Measurements from ENCODE around the gene CAMK2A.
"Not testable (repeated sequence)": the region's sequence is repeated elsewhere in the genome, so short reads cannot be mapped to it uniquely, and the experiment has no call there.

Gene CAMK2A

DNA sequence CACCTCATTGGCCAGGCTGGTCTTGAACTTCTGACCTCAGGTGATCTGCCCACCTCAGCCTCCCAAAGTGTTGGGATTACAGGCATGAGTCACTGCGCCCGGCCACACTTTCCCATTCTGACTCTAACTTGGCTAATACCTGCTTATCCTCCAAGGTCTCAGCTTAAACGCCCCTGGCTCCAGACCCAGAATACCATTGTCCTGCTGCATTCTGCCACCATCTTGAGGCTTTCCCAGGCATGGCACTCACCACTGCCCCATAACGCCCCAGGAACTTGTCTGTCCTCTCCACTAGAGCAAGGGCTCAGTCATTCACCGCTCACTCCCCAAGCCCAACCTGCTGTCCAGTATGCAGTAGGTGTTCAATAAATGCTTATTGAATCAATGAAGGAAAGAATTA lies 39.8 kb downstream of the CAMK2A start:
- DNase-seq: no peak

DNA sequence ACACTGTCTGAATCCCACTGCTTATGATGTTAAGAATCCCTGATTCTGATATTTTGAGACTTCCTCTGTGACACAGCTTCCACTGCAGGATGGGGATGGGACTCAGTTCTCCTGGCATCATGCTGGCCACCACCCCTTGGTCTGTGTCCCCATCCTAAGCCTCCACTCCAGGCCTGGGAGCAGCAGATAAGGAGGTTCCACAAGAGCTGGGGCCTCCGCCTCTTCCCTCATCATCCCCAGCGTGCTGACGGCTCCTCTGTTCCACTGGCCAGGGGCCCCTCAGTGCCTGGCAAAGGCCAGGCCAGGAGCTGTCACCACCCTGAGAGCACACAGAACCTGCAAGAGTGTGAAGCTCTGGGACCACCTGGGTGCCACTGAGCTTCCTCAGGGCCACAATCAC lies 40.6 kb downstream of the CAMK2A start:
- no peak for DNase-seq

- not testable (repeated sequence) for DNase-seq
Measured at GRCh38 chr5:150248493-150248892, 41.1 kb downstream of the CAMK2A start.

DNA sequence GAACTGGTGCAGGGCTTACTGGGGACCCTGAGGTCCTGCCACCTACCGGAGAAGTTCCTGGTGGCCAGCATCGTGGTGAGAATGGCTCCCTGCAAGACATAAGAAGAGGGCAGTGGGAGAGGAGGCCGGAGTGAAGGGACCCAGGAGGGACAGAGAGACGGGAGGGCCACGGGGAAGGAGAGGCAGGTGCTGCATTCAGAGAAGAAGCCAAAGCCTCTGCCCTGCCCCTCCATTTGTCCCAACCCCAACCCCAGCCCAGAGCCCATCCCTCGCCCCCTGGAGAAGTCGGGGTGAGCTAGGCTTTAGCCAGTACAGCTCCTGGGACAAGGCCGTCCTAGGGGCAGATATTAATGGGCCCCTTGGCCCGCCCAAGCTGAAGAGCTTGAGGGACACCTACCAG lies 41.8 kb downstream of the CAMK2A start:
- DNase-seq: no peak

GRCh38 chr5:150246835-150247234 lies 42.7 kb downstream of the CAMK2A start:
- no peak for DNase-seq

- no peak for DNase-seq
Measured at GRCh38 chr5:150246429-150246828, 43.1 kb downstream of the CAMK2A start.

DNA sequence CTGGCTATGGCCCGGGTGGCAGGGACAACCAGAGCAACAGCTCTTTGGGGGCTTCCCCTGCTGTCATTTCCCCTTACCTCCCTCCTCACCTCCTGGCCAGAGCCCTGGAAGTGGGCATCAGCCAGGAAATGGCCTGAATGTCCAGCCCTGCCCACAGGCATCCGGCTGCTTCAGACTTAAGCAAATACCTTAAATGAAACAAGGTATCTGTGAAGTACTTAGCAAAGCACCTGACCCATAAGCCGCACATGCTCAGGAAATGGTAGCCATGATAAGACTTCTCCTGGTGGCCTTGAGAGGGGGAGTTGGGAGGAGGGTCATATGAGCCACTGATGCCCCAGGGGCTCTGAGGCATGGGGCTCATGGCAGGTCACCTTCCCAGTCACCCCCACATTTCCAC lies 43.8 kb downstream of the CAMK2A start:
- DNase-seq: no peak

DNA sequence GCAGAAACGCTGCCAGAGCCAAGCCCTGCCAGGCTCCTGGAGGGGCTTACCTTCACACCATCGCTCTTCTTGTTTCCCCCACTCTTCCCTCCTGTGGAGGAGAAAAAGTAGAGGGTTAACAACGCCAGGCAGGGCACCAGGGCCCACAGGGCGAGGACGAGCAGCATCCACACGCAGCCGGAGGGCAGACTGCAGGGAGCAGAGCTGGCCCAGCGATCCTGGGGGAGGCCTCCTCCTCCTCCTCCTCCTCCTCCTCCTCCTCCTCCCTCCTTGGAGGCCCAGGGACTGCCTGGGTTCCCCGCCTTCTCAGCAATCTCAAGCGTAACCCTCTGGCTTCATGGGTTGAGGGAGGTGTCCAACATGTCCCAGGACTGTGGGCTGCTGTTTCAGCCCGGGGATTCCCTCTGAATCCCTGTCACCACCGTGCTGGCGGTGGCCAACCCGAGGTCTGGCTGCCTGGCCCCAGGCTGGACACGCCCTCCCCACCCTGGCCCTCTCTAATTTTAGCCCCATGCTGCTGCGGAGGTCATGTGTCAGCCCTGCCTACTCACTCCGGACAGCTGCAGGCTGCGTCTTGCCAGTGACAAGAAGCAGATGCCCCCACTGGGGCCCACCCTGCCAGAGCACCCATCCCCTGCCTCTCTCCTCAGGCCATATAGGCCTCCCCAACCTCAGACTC lies 44.3 kb downstream of the CAMK2A start:
- DNase-seq: no peak

GRCh38 chr5:150244209-150244608 lies 45.4 kb downstream of the CAMK2A start:
- DNase-seq: no peak

- no peak for DNase-seq
Measured at GRCh38 chr5:150243590-150243989, 46.0 kb downstream of the CAMK2A start.

DNA sequence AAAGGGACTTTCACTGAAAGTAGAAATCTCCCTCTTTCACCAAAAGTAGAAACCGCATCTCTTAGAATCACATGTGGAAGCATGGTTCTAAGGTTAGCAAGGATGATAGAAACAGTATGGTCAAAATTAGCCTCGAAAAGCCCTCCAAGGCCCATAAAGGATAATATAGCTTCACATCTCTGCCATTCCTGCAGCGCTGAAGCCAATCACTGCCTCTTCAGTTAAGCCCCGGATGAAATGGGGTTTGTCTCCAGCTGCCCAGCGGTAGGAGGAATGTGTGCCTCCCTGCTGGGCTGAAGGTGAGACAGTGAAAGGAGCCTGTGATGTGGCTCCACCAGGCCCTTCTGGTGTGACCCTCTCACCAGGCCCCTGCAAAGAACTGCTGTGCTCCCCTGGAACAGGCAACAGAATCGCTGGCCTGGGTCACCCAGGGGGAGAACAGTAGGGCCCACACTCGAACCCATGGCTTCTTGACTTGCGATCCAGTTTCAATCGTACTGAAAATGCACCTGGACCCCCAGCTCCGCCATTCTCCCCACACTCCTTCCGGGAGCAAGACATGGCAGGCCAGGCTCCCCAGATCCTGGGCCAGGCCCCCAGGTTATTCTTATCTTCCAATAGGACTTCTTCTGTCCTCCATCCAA lies 47.2 kb downstream of the CAMK2A start:
- DNase-seq: no peak

- no peak for DNase-seq
Measured at GRCh38 chr5:150241298-150242160, 48.0 kb downstream of the CAMK2A start.

DNA sequence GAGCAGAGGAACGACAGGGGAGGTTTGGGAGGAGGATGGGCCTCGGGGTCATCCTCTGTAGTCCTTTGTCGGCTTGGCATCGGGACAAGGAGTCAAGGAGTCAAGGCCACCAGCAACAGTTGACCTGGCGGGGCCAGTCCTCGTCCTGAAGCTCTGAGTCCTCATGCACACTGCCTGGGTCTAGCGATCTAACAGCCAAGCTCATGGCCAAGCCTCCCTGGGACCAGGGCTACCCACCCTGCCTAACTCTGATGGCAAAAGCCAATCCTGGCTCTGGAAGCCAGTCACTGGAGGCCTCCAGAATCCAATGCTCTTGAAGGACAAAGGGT lies 49.8 kb downstream of the CAMK2A start:
- DNase-seq: no peak

DNA sequence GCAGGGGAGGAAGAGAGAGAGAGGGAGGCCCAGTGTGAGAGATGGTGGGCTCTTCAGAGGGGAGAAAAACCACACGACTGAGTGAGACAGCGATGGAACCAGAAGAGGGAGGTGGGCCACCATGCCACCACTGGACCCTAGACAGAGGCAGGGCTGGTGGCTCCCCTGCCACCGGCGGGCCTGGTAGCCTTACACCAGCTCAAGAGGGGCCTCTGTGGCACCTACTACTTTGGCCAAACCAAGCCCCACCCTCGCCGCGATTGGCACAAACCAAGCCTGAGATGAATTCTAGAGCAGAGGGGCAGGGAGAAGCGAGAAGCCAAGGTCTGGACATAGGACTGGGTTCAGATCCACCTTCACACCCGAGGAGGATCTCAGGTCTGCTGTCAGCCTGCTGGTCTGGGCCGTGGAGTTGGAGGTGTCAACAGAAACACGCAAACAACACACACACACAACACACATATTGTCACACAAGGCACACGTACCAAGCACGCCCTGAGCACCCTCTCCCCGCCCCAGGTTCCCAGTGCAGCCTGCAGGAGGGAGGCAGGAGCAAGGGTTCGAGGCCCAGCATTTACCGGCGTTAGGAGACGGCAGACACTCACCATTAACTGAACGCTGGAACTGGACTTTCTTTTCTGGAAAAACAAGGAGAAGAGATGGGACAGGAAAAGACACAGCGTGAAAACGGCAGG lies 50.3 kb downstream of the CAMK2A start:
- DNase-seq: no peak

GRCh38 chr5:150238646-150239045 lies 50.9 kb downstream of the CAMK2A start:
- no peak for DNase-seq

GRCh38 chr5:150236981-150237754 lies 52.4 kb downstream of the CAMK2A start:
- no peak for DNase-seq

GRCh38 chr5:150236313-150236712 lies 53.3 kb downstream of the CAMK2A start:
- DNase-seq: no peak

DNA sequence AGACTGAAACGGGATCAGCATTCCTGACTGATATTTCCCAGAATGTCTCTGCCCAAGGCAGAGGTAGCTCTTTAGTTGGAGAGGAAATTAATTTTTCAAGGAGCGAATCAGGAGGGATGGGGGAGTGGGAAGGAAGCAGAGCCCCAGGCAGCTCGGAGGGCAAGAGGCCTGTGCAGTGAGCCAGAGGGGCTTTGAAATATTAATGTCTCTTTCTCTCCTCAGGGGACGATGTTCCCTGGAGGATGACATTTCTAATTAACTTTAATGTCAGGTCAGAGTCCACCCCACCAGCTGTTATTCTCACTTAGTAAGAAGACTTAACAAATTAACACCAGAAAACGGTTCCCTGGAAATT lies 54.1 kb downstream of the CAMK2A start:
- DNase-seq: no peak

DNA sequence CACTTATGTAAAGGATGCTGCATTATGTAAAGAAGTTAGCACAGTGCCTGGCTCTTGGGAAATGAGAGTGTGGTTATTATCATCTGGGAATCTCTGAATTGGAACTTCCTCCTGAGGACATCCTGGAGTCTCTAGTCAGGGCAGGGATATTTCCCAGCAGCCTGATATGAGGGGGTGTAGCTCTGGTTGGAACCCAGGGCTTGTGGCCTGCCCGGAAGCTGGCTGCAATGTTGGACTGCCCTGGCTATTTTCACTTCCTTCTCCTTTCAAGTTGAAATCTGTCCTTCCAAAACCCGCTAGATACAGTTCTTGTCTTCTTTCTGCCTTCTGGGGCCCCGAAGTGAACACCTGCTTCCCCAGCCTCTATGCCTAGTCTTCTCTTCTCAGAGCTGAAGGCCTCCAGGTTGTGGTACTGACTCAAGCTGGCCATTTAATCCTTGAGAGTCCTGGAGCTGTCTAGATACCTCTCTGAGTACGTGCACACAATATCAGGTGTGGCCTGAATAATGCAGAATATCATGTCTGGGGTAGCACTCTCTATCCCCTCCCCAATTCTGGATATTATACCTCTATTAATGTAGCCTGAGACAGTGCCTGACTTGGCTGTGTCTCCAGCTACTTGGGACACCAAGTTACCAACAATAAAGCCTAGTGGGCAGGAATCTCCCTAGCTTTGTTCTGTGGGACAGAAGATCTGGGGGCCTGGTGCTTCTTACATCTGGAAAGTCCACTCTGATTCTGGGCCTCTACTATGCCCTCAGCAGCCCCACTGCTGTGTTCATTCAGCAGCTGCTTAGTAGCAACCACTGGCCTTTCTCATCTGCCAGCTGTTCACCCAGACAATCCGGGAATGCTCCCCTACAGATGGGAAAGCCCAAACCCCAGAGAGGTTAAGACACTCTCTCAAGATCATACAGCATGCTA lies 54.7 kb downstream of the CAMK2A start:
- DNase-seq: no peak

DNA sequence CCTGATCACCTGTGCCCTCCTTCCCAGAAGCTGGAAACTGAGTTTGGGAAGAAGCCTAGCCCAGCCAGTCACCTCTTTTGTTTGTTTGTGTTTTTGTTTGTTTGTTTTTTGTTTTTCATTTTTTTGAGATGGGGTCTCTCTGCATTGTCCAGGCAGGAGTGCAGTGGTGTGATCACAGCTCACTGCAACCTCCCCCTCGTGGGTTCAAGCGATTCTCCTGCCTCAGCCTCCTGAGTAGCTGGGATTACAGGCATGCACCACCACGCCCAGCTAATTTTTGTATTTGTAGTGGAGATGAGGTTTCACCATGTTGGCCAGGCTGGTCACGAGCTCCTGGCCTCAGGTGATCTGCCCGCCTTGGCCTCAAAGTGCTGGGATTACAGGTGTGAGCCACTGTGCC lies 55.9 kb downstream of the CAMK2A start:
- DNase-seq: not testable (repeated sequence)

GRCh38 chr5:150230842-150231241 lies 58.7 kb downstream of the CAMK2A start:
- no peak for DNase-seq

DNA sequence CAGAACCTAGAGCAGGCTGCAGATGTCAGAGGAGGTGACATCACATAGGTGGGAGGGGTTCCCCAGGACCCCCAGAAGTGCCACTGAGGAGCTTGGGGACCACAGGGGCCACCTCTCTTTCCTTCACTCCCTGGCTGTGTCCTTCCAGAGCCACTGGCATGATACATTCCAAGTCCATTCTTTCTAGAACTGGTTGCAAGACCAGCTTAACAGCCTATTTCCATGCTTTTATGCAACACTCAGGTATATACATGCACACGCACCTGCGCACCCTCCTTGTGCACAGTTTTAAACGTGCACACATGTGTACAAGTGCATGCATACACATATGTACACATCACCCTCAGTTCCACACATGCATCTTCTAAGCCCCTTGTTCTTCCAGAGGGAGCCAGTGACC lies 60.0 kb downstream of the CAMK2A start:
- DNase-seq: no peak

Measured in DMS79 treated with DMSO at 0.1 percent for 48 hours (cell line).